ENCODE data around the gene HOXA13.

- TF ChIP-seq, protein P1, sequence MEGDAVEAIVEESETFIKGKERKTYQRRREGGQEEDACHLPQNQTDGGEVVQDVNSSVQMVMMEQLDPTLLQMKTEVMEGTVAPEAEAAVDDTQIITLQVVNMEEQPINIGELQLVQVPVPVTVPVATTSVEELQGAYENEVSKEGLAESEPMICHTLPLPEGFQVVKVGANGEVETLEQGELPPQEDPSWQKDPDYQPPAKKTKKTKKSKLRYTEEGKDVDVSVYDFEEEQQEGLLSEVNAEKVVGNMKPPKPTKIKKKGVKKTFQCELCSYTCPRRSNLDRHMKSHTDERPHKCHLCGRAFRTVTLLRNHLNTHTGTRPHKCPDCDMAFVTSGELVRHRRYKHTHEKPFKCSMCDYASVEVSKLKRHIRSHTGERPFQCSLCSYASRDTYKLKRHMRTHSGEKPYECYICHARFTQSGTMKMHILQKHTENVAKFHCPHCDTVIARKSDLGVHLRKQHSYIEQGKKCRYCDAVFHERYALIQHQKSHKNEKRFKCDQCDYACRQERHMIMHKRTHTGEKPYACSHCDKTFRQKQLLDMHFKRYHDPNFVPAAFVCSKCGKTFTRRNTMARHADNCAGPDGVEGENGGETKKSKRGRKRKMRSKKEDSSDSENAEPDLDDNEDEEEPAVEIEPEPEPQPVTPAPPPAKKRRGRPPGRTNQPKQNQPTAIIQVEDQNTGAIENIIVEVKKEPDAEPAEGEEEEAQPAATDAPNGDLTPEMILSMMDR (IDR thresholded peaks at IDR 0.05), result no peak
- TF ChIP-seq POLR2A (IDR thresholded peaks at IDR 0.05), result no peak
Observed at GRCh38 chr7:27183682-27184336, 16.1 kb downstream of the HOXA13 start.

Data from heart left ventricle (tissue), 13 donors.